Globus pallidus (tissue), 1 donor: ENCODE results near the gene OR52B6.
"Not testable (repeated sequence)": the region's sequence is repeated elsewhere in the genome, so short reads cannot be mapped to it uniquely, and the experiment has no call there.

Experiments
- DNase-seq: peaks from one replicate; pipeline ENCODE4 v3.0.0-alpha.2; 2015; ENCODE audit warnings: low spot score

The OR52B6 gene, protein sequence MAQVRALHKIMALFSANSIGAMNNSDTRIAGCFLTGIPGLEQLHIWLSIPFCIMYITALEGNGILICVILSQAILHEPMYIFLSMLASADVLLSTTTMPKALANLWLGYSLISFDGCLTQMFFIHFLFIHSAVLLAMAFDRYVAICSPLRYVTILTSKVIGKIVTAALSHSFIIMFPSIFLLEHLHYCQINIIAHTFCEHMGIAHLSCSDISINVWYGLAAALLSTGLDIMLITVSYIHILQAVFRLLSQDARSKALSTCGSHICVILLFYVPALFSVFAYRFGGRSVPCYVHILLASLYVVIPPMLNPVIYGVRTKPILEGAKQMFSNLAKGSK

DNA sequence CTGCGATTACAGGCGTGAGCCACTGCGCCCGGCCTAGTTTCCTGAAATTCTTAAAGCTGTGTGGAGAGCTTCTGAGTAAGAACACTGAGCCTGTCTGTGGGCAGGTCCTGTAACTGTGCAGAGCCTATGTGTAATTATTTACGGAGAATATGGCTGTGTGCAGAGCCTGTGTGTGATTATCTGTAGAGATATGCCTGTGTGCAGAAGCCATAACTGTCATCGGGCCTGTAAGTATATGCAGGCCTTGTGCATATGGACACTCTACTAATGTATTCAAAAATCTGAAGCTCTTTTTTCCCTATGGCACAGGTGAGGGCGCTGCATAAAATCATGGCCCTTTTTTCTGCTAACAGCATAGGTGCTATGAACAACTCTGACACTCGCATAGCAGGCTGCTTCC is at the start of gene OR52B6:
OR52B6 (plus strand) TSS at position 301 of the 400 bp plus-strand sequence; CDS start at position 301, 0 bp downstream.
- DNase-seq: no peak

DNA sequence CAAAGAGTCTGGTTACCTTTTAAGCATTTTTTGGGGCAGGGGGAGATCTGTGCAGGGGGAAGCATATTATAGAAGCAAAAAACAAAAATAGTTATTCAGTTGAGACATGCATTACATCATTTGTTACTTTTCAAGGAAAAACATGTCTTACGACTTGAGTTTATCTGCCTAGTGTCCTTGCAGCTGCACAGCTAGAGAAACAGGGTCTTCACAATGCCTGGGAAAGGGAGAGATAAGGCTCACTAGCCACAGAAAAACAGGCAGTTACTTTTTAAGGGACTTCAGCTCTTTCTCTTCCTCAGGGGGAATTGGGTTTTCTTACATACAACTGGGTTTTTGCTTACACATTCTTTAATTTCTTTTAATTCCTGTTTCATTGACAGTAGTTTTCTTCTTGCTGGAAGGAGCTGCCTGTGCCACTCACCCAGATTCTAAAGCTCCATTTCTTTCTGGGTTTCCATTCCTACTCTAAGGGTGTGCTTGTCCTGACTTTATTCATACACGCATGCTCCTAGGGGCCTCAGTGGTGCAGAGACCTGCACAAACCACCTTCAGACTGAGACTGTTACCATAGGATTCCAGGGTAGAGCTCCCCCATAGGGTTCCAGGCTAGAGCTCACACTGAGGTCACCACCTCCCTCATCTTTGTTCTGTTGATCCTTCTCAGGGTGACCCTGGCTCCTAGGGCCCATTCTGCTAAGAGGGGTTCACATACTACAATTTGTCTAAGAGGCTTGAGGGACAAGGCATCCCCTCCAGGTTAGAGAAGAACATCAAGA is 49.4 kb upstream of the OR52B6 start:
- DNase-seq: no peak

DNA sequence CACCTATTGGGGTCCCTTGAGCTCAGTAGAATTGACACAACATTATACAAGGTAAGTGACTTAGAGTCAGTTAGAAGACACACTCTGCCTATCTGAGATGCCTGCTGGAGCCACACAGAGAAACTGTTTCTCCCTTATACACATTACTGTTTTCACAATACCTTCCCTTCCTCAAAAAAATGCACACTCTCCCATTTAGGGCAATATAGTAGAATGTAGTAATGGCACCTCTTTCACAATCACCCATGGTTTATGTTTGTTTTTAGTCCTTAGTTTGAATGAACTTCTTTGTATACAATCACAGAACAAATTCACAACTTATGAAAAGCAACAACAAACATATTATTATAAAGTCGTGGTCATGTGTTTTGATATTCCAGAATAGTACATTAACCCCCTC is 46.6 kb upstream of the OR52B6 start:
- DNase-seq: no peak

DNA sequence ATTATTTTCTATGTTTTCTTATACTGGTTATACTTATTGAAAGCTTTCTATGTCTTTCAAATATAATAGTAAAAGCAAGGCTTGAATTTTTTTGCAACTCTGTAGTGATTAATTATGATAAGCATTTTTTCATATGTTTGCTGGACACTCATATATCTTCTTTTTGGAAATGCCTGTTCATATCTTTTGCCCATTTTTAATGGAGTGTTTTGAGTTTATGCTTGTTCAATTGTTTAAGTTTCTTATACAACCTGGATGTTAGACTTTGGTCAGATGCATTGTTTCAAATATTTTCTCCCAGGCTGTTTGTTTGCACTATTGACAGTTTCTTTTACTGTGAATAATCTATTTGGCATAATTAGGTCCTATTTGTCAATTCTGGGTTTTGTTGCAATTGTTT is 44.2 kb upstream of the OR52B6 start:
- DNase-seq: no peak

DNA sequence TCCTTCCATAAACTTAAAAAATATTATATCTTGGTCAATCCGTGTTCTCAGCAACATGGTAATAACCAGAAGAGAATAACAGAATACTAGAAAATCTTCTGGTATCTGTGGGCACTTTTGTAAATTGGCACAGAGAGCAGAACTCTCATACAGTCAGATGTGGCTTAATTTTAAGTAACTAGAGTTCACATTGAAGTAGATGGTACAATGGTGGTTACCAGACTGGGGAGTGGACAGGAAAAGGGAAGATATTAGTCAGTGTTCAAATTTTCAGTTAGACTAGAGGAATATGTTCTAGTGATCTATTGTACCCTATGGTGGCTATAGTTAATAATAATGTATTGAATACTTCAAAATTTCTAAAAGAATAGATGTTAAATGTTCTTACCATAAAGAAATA is 39.2 kb upstream of the OR52B6 start:
- DNase-seq: no peak

DNA sequence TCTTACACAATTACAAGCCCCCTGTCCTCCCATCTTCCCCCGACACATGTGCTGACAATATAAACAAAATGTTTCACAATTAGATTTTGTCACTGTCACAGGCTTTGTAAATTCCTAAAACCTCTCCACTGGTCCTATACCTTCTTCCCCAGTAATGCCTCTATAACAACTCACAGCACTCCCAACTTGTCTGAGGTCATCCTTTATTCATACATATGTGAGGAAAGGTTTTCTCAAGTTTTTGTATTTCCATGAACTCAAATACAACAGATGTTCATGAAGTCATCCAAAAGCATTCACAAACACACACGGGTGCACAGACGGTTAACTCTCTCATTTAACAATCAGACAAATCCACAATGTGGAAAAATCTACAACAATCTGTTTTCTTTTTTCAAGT is 34.2 kb upstream of the OR52B6 start:
- DNase-seq: no peak

DNA sequence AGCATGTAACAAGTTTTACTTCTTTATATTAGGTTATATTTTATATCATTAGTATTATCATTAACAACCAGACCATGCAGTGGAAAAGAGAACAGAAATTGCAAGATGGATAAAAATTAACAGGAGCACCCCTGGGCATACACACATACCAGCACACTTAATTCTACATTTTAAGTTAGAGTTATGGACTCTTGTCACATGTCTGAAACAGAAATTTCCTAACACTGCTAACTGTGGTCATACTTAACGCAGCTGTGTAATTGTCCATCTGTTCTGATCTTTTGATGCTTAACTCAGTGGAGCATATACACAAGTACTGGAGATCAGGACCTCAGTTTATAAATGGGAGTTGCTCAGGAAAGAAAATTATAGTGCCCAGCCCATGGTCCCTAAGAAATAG is 32.7 kb upstream of the OR52B6 start:
- no peak for DNase-seq

DNA sequence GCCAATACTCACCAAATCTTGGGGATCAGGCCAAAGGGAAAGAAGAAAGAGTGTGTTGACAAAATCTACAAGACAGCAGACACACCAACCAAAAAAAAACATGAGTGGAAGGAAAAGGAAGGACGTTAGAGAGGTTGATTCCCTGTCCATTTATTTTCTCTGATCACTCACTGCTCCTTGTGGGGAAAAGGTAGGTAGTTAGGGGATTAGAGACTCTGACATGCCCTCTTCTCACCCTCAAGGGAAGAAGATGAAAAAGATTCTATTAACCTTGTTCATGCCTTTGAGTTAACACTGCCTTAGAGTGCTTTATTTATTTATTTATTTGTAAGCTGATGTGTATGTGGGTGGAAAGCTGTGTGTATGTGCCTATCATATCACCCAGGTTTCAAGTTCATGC is 32.2 kb upstream of the OR52B6 start, which contains the start of gene OR52H1:
OR52H1 (minus strand) TSS at position 101 of the 400 bp plus-strand sequence. CDS start 3,035 bp downstream, outside the sequence.
- no peak for DNase-seq

DNA sequence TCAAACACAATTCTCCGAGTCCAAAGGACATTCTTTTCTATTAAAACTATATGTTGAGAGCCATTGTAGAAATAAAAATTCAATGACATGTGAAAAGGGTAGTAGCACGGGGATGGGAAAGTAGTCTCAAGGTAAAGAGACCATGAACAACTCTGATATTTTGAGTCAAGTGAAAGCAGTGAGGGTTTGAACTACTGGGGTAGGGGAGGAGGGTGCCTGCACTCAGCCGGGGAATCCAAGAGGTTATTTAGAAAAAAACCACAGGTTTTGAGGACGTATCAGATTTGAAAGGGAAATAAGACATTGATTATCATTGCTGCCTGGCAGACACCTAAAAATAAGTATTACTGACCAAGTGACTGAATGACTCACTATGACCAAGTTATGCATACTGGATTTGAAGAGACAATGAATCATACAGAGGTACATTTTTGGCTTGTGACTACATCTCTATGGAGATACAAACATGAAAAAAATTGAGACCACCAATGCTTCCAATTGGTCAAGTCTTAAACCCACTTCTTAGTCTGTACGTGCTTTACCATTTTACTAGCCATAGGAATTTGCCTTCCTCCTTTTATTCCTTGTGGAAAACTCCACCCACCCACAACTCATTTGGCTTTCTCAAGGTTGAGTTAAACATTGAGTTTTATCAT is 30.1 kb upstream of the OR52B6 start:
- DNase-seq: no peak

DNA sequence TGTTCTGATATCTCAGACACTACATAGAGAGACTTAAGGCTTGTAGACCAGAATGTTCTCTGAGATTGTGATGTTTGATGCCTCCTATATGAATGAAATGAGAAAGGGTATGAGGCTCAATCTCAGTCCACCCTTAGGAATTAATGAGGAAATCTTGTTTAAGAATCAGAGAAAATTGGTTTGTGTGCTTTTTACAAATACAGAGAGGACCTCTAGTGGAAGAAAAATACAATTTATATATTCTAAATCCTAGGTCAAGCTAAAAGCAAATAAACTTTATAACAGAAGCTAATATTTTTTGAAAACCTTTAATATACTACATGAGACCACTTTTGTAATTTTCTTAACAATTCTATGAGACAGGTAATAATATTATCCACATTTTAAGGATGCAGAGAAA is 27.3 kb upstream of the OR52B6 start:
- no peak for DNase-seq

DNA sequence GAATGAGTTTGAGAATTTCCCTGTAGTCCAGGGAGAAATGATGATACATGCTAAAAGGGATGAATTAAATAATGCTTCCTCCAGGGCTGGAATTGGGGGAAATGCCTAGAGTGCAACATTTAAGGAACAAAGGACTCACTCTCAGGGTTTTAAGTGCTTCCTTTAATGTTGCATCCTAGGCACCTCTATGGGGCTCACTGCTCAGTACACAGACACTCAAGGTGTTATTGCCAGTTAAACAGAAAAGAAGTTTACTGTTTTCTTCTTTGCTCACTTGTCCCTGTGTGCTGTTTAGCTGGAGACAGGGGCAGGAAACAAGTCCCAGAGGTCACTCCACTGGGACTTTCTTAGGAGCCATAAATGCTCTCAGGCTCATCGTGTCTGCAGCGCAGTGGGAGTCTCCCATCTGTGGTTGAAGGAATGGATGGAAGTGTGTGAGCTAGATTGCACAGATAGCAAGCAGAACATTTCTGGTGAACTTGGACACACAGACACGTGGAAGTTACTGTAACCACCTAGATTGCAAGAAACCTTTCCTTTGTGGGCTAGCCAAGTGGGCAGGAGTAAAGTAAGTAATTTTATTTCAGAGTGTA is 24.0 kb upstream of the OR52B6 start:
- no peak for DNase-seq

DNA sequence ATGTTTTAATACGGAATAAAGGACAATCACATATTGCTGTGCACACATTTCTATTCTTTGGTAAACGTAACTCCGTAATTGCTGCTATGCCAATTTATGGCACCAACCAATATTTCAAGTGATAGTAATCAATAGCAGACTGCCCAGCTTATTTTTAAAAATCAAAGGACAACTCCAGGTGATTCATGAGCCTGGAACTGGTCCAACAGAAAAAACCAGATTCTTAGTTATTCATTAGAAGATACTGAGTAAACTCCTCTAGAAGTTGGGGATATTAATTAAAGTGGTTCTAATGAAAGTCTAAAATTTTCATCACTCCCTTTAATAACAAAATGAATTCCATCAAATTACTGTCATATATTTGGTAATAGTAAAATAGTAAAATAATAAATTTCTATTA is 22.9 kb upstream of the OR52B6 start:
- no peak for DNase-seq

DNA sequence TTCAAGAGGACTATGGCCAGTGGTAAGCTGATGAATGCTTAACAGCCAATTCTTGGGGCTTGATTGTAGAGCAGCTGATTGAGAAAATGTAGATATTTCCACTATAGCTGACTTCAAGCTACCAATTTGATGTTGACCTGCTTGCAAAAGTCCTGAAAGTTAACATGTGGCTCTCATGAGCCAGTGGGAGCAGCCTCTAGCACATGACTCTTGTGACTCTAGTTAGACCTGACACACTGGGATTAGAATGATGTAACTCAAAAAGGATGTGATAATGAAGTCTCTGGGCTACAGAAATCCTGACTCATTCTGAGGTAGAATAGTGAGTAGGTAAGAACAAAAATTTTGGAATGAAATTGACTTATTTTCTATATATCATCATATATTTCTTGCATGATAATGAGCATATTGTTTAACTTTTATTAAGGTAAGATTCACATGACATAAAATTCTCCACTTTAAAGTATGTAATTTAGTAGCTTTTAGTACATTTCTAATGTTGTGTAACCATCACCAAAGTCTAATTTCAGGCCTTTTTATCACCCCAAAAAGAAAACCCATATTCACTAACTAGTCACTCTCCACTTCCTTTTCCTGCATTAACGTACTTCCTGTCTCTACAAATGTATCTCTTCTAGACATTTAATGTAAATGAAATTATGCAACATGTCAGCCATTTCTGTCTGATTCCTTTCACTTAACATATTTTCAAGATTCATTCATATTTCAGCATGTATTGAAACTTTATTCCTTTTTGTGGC is 16.2 kb upstream of the OR52B6 start:
- DNase-seq: no peak

DNA sequence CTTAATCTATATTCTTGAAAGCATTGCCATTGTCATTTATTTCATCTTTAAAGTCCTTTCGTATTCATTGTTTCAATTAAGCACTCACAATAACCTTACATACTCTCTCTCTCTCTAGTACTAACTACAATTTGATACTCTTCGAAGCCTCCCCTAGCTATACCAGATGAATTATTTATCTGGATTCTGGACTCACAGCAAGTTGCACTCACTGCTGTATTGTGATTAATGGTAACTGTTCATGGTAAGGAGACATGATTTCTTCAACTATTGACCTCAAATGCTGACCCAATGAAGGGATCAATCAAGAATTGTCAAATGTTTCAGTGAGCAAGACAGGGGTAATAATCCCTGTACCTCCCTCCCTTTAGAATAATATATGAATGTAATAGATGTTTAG is 6.0 kb upstream of the OR52B6 start:
- DNase-seq: no peak

DNA sequence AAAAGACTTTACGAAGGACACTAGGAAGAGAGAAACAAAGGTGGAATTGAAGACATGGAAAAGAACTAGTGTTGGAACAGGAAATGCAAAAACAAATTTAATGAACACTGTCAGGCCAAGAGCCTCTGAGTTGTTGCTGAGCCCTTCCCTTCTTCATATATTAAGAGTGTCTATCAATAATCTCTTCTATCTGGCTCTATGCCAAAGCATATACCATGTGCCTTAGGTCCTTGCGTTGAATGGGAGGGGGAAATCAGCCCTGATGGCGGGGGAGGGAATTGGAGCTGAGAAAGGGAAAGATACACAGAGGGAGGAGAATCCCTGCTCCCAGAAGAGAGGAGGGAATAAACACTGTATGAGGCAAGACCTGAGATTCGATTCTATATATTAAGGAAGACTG is 5.5 kb upstream of the OR52B6 start:
- no peak for DNase-seq

DNA sequence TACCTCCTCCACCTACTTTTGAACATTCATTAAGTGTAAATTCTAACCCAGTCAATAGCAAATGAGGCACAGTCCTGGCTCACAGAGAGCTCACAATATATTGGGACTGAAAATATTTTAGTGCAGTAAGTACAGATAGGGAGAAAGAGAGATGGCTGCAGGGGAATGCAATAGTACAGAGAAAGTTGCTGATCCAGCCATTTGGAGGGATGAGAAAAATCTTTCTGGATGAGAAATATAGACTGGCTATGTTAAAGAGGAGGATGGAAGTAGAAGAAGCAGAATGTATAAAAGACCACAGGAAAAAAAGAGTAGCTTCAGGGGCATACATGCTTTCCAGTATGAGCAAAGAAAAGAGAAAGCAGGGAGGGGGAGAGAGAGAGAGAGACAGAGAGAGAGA is 3.6 kb upstream of the OR52B6 start:
- no peak for DNase-seq

DNA sequence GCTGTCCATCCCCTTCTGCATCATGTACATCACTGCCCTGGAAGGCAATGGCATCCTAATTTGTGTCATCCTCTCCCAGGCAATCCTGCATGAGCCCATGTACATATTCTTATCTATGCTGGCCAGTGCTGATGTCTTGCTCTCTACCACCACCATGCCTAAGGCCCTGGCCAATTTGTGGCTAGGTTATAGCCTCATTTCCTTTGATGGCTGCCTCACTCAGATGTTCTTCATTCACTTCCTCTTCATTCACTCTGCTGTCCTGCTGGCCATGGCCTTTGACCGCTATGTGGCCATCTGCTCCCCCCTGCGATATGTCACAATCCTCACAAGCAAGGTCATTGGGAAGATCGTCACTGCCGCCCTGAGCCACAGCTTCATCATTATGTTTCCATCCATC is 337 bp downstream of the OR52B6 start:
- no peak for DNase-seq

DNA sequence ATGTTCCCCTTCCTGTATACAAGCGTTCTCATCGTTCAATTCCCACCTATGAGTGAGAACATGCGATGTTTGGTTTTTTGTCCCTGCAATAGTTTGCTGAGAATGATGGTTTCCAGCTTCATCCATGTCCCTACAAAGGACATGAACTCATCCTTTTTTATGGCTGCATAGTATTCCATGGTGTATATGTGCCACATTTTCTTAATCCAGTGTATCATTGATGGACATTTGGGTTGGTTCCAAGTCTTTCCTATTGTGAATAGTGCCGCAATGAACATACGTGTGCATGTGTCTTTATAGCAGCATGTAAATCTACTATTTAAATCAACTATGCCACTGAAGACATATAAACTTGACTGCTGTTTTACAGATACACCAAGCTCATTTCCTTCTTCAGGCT is 3.8 kb downstream of the OR52B6 start:
- not testable (repeated sequence) for DNase-seq

DNA sequence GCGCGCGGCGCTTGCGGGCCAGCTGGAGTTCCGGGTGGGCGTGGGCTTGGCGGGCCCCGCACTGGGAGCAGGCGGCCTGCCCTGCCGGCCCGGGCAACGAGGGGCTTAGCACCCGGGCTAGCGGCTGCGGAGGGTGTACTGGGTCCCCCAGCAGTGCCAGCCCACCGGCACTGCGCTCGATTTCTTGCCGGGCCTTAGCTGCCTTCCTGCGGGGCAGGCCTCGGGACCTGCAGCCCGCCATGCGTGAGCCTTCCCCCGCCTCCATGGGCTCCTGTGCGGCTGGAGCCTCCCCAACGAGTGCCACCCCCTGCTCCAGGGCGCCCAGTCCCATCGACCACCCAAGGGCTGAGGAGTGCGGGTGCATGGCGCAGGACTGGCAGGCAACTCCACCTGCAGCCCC is 9.2 kb downstream of the OR52B6 start:
- DNase-seq: not testable (repeated sequence)

DNA sequence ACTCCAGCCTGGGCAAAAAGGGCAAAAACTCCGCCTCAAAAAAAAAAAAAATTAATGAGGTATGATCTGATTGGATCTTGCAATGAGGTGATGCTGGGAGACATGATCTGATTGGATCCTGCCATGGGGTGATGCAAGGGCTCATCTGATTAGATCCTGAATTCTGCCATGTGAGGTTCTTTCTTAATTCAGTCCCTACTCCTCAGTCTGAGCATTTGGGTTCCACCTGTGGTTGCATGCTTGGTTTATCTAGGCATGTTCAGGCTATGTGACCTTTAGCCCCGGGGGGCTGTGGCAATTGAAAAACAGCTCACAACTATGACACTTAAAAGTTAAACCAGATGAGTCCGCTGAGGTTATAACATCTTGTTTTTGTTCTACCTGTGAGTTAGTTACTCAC is 10.9 kb downstream of the OR52B6 start:
- DNase-seq: no peak

DNA sequence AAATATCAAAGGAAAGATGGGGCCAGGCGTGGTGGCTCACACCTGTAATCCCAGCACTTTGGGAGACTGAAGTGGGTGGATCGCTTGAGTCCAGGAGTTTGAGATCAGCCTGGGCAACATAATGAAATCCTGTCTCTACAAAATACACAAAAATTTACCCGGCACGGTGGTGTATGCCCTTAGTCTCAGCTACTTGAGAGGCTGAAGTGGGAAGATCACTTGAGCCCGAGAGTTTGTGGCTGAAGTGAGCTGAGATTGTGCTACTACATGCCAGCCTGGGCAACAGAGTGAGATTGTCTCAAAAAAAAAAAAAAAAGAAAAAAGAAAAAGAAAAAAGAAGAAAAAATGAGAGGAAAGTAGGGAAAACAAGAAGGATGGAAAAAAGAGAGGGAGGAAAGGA is 11.9 kb downstream of the OR52B6 start:
- no peak for DNase-seq

DNA sequence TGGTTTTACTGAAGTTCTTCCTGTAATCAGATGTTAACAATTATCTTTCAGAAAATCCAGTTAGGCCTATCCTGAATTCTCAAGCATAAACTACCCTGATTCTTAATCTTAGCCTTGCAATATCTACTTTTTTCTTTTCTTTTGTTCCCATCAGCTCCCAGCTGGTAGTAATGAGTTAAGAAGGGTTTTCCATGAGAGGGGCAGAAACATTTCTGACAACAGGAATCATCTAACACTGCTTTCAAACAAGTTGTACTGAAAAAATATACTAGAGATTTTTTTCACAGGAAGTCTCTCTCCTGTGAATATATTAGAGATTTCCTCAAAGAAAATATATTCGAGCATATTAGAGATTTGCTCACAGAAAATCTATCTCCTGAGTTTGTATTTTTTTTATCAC is 12.5 kb downstream of the OR52B6 start:
- no peak for DNase-seq
